Uterus (tissue), 4 donors: ENCODE measurements around the gene COL15A1. TPM values are rescaled to one million over a fixed set of nuclear protein-coding genes. Genes with fewer than 3 reads are reported as not detected.

ENCODE experiments used
- DNase-seq, 2 donors: peaks; one replicate each; pipeline ENCODE4 v3.0.0-alpha.2; 2019 to 2020
- H3K27ac ChIP-seq, 2 donors: fragments of 200-600 bp; sonication (generic); 1 replicate in 1 of 2; 2 replicates in 1 of 2; pipeline ENCODE4 v1.5.1; 2016 to 2018
- H3K27me3 ChIP-seq, 2 donors: fragments of 200-600 bp; sonication (generic); one replicate each; pipeline ENCODE4 v1.5.1; 2018 to 2019; ENCODE audit warnings: control low read depth in 1 of 2
- H3K36me3 ChIP-seq, 2 donors: fragments of 200-600 bp; sonication (generic); one replicate each; pipeline ENCODE4 v1.5.1; 2019; ENCODE audit warnings: control low read depth in 1 of 2
- H3K4me1 ChIP-seq, 2 donors: fragments of 200-600 bp; sonication (generic); one replicate each; pipeline ENCODE4 v1.5.1; 2018 to 2019; ENCODE audit warnings: control low read depth in 1 of 2
- H3K4me3 ChIP-seq, 2 donors: fragments of 200-600 bp; sonication (generic); 1 replicate in 1 of 2; 2 replicates in 1 of 2; pipeline ENCODE4 v1.5.1; 2018 to 2019; ENCODE audit warnings: mild to moderate bottlenecking in 1 of 2
- H3K9me3 ChIP-seq, 2 donors: fragments of 200-600 bp; sonication (generic); one replicate each; pipeline ENCODE4 v1.5.1; 2019; ENCODE audit warnings: control low read depth in 1 of 2
- POLR2A ChIP-seq, 2 donors: fragments of 450-650 bp; IDR thresholded peaks; one replicate each; pipeline ENCODE4 v1.6.1; 2016; ENCODE audit warnings: antibody characterized with exemption in 2 of 2, mild to moderate bottlenecking in 1 of 2, moderate library complexity in 1 of 2
- intact Hi-C: fragments of 100-400 bp; cut with DNase I; formaldehyde crosslinking; loops from one replicate; pipeline ENCODE4 v1.15.1; 2023; ENCODE audit warnings: low total_unique reads
- total RNA-seq, 4 donors: library from RNA; depleted of rRNA in 3 of 4; stranded (reverse); fragments of >200 nt in 3 of 4; gene quantifications; one replicate each; pipeline versions ENCODE4 v1.1.0 to v1.2.4, GENCODE V29; 2014 to 2023
- TF ChIP-seq, protein P1 (sequence below), 4 experiments: fragments of 200-600 bp in 2 of 4; fragments of 450-650 bp in 2 of 4; sonication (generic) in 2 of 4; IDR thresholded peaks; one replicate each; pipeline ENCODE4 v1.5.1; 2016 to 2019; ENCODE audit warnings: antibody characterized with exemption in 4 of 4, mild to moderate bottlenecking in 2 of 4, moderate library complexity in 1 of 4
- donor health status: DM: yes; HTN: yes; CAD: no.

The COL15A1 gene
- total RNA-seq, 4 donors from 2014 or later: 20.3 to 160 (median 50.4) TPM

DNA sequence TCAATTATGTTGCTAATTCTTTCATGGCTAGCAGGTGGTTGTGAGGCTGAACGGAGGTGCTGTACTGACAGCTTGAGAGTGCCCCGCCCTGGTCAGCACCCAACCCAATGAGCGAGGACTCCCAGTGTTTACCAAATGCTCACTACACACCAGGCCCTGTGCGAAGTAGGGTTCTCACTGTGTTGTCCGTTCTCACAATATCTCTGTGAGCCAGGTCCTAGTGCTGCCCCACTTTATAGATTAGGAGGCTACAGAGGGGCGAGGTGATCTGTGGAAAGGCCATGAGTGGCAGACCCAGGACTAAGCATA lies 28.2 kb downstream of the COL15A1 start:
- intact Hi-C loops: no loop called here
- H3K9me3 ChIP-seq: no peaks in the 10 kb centered on the region
- H3K27ac ChIP-seq: no peak overlapping the region
- no peak overlapping the region for H3K4me3 ChIP-seq
- no peaks in the 10 kb centered on the region for H3K36me3 ChIP-seq
- no peak for TF ChIP-seq POLR2A (IDR thresholded peaks at IDR 0.05)
- TF ChIP-seq, protein P1, sequence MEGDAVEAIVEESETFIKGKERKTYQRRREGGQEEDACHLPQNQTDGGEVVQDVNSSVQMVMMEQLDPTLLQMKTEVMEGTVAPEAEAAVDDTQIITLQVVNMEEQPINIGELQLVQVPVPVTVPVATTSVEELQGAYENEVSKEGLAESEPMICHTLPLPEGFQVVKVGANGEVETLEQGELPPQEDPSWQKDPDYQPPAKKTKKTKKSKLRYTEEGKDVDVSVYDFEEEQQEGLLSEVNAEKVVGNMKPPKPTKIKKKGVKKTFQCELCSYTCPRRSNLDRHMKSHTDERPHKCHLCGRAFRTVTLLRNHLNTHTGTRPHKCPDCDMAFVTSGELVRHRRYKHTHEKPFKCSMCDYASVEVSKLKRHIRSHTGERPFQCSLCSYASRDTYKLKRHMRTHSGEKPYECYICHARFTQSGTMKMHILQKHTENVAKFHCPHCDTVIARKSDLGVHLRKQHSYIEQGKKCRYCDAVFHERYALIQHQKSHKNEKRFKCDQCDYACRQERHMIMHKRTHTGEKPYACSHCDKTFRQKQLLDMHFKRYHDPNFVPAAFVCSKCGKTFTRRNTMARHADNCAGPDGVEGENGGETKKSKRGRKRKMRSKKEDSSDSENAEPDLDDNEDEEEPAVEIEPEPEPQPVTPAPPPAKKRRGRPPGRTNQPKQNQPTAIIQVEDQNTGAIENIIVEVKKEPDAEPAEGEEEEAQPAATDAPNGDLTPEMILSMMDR (IDR thresholded peaks at IDR 0.05): no peak
- no peak for DNase-seq
- no peaks in the 10 kb centered on the region for H3K27me3 ChIP-seq
- H3K4me1 ChIP-seq: peaks cover 0 to 7% of the 10 kb centered on the region in 2 donors

DNA sequence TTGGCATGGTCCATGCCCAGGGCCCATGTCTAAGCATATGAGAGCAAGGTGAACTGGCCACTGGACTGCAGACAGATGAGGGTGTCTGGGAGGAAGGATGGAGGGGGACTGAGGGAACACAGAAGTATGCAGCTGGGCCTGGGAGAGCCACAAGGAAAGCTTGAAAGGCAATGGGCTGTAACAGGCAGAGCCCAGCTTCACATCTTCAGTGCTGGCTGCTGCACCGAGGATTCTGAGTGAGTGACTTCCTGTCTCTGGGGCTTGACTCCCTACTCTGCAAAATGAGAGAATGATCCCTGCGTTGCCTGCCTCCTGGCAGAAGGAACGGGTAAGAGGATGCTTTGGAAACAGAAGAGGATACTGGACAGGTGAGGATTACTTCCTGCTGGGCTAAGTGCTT lies 29.0 kb downstream of the COL15A1 start:
- no peak overlapping the region for H3K4me3 ChIP-seq
- H3K4me1 ChIP-seq: peaks cover 0 to 8% of the 10 kb centered on the region in 2 donors
- H3K27ac ChIP-seq: peak overlapping the region in 1 of 2 donors; percentile 80
- TF ChIP-seq POLR2A (IDR thresholded peaks at IDR 0.05): no peak
- TF ChIP-seq, protein P1 (IDR thresholded peaks at IDR 0.05): no peak
- intact Hi-C loops: no loop called here
- H3K36me3 ChIP-seq: no peaks in the 10 kb centered on the region
- no peaks in the 10 kb centered on the region for H3K9me3 ChIP-seq
- DNase-seq: no peak
- no peaks in the 10 kb centered on the region for H3K27me3 ChIP-seq

- no peak for TF ChIP-seq POLR2A (IDR thresholded peaks at IDR 0.05)
- TF ChIP-seq, protein P1 (IDR thresholded peaks at IDR 0.05): no peak
- Histone ChIP-seq H3K27ac (peak overlapping the region in 1 of 2 donors; percentile 80), H3K27me3 (no peaks in the 10 kb centered on the region), H3K4me1 (peaks cover 0 to 13% of the 10 kb centered on the region in 2 donors), H3K4me3 (no peak overlapping the region), H3K9me3 (no peaks in the 10 kb centered on the region), H3K36me3 (no peaks in the 10 kb centered on the region)
- no peak for DNase-seq
- intact Hi-C loops: no loop called here
Measured at GRCh38 chr9:98973171-98973570, 29.5 kb downstream of the COL15A1 start.

- Histone ChIP-seq H3K27ac (peak overlapping the region in 1 of 2 donors; percentile 80), H3K4me3 (no peak overlapping the region), H3K4me1 (peaks cover 0 to 16% of the 10 kb centered on the region in 2 donors), H3K9me3 (no peaks in the 10 kb centered on the region), H3K36me3 (no peaks in the 10 kb centered on the region), H3K27me3 (no peaks in the 10 kb centered on the region)
- no peak for DNase-seq
- intact Hi-C loops: no loop called here
- TF ChIP-seq, protein P1 (IDR thresholded peaks at IDR 0.05): no peak
- TF ChIP-seq POLR2A (IDR thresholded peaks at IDR 0.05): no peak
Measured at GRCh38 chr9:98973576-98973975, 29.9 kb downstream of the COL15A1 start.

DNA sequence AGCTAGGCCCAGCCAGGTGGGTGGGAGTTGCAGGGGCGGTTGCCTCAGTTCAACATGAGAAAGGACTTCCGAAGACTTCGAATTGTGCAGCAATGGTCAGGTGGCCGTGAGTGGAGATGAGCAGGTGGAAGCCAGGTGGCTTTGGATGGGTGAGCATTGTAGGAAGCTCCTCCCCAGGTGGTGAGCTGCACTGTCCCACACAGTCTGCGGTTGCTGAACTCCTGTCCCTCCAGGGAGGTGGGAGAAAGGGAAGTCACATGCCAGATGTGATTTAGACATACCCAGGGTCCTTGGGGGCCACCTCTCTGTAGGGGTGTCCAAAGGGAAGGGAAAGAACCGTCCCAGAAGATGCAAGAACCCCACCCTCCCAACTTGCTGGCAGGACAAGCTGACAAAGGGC lies 30.4 kb downstream of the COL15A1 start:
- H3K4me3 ChIP-seq: no peak overlapping the region
- no peak for DNase-seq
- H3K27me3 ChIP-seq: no peaks in the 10 kb centered on the region
- H3K9me3 ChIP-seq: no peaks in the 10 kb centered on the region
- H3K36me3 ChIP-seq: no peaks in the 10 kb centered on the region
- peaks cover 0 to 16% of the 10 kb centered on the region in 2 donors for H3K4me1 ChIP-seq
- intact Hi-C loops: no loop called here
- peak overlapping the region; percentile 59 to 80 for H3K27ac ChIP-seq
- TF ChIP-seq POLR2A (IDR thresholded peaks at IDR 0.05): no peak
- TF ChIP-seq, protein P1 (IDR thresholded peaks at IDR 0.05): no peak
